HepG2 (cell line): ENCODE measurements around the gene P4HB. TPM values are rescaled to one million over a fixed set of nuclear protein-coding genes. Genes with fewer than 3 reads are reported as not detected.

Source experiments
- ATF3 ChIP-seq: sonication (generic); formaldehyde crosslinking; IDR thresholded peaks from 2 replicates; pipeline ENCODE4 v1.4.0; 2020; ENCODE audit warnings: missing genetic modification reagents
- CAMTA2 ChIP-seq: sonication (generic); formaldehyde crosslinking; IDR thresholded peaks from 2 replicates; pipeline ENCODE4 v1.4.0; 2020; ENCODE audit warnings: mild to moderate bottlenecking, missing genetic modification reagents, borderline replicate concordance
- E2F5 ChIP-seq: sonication (generic); formaldehyde crosslinking; conservative IDR thresholded peaks from 2 replicates; pipeline ENCODE4 v1.4.0; 2020; ENCODE audit warnings: missing genetic modification reagents
- LBX2 ChIP-seq: sonication (generic); formaldehyde crosslinking; IDR thresholded peaks from 2 replicates; pipeline ENCODE4 v1.5.0; 2020; ENCODE audit warnings: missing genetic modification reagents, mild to moderate bottlenecking, borderline replicate concordance
- MAX ChIP-seq: IDR thresholded peaks from 2 replicates; pipeline ENCODE4 v1.6.1; 2012; ENCODE audit warnings: inconsistent platforms
- MAZ ChIP-seq, 2 experiments: sonication (generic) in 1 of 2; formaldehyde crosslinking in 1 of 2; IDR thresholded peaks; 2 replicates each; pipeline versions ENCODE4 v1.5.0 to v1.6.1; 2012 to 2020; ENCODE audit warnings: low read depth in 2 of 2, mild to moderate bottlenecking in 2 of 2, borderline replicate concordance in 1 of 2, improper control_type of control experiment in 1 of 2, low read length in 1 of 2, missing genetic modification reagents in 1 of 2, moderate library complexity in 1 of 2
- MLX ChIP-seq: IDR thresholded peaks from 2 replicates; pipeline ENCODE4 v1.6.1; 2016
- MXD3 ChIP-seq: IDR thresholded peaks from 2 replicates; pipeline ENCODE4 v1.6.1; 2016; ENCODE audit warnings: mild to moderate bottlenecking, missing biosample characterization, missing genetic modification reagents
- MXI1 ChIP-seq: IDR thresholded peaks from 3 replicates; pipeline ENCODE4 v1.6.1; 2012; ENCODE audit warnings: low read depth, low read length, inconsistent platforms, borderline replicate concordance
- PHF5A ChIP-seq: IDR thresholded peaks from one replicate; pipeline ENCODE4 v1.6.1; 2018; ENCODE audit warnings: low read depth, missing genetic modification reagents; ENCODE audit not compliant: unreplicated experiment
- PRMT3 ChIP-seq: sonication (generic); formaldehyde crosslinking; IDR thresholded peaks from 2 replicates; pipeline ENCODE4 v1.8.1; 2022; ENCODE audit warnings: low read depth, mild to moderate bottlenecking, moderate library complexity, missing genetic modification reagents, borderline replicate concordance
- SIX4 ChIP-seq: sonication (generic); formaldehyde crosslinking; IDR thresholded peaks from 2 replicates; pipeline ENCODE4 v1.4.0; 2020; ENCODE audit warnings: missing genetic modification reagents
- SUZ12 ChIP-seq: fragments of 150-350 bp; IDR thresholded peaks from 2 replicates; pipeline ENCODE4 v1.6.1; 2014; ENCODE audit warnings: low read depth, low read length
- TEF ChIP-seq: sonication (generic); formaldehyde crosslinking; IDR thresholded peaks from 2 replicates; pipeline ENCODE4 v1.5.0; 2020; ENCODE audit warnings: missing genetic modification reagents
- TOPORS ChIP-seq: sonication (generic); formaldehyde crosslinking; IDR thresholded peaks from 2 replicates; pipeline ENCODE4 v1.8.0; 2023; ENCODE audit warnings: mild to moderate bottlenecking, missing genetic modification reagents
- ZC3H4 ChIP-seq: sonication (generic); formaldehyde crosslinking; IDR thresholded peaks from 2 replicates; pipeline ENCODE4 v1.4.0; 2020; ENCODE audit warnings: missing genetic modification reagents, borderline replicate concordance
- ZFP91 ChIP-seq: sonication (generic); formaldehyde crosslinking; IDR thresholded peaks from 2 replicates; pipeline ENCODE4 v1.9.0; 2022; ENCODE audit warnings: missing genetic modification reagents, mild to moderate bottlenecking, borderline replicate concordance
- ZFX ChIP-seq: sonication (generic); formaldehyde crosslinking; IDR thresholded peaks from 2 replicates; pipeline ENCODE4 v1.4.0; 2020; ENCODE audit warnings: mild to moderate bottlenecking, low read depth, missing genetic modification reagents, moderate library complexity
- ZNF670 ChIP-seq: sonication (generic); formaldehyde crosslinking; IDR thresholded peaks from 2 replicates; pipeline ENCODE4 v1.8.0; 2022; ENCODE audit warnings: mild to moderate bottlenecking, missing genetic modification reagents, borderline replicate concordance
- ZSCAN22 ChIP-seq: sonication (generic); formaldehyde crosslinking; IDR thresholded peaks from 2 replicates; pipeline ENCODE4 v1.4.0; 2020; ENCODE audit warnings: mild to moderate bottlenecking, missing genetic modification reagents
- polyA plus RNA-seq, 8 experiments: library from polyadenylated mRNA; depleted of rRNA in 3 of 8; stranded (reverse) in 7 of 8; unstranded in 1 of 8; fragments of >200 nt; fragmentation: Illumina TruSeq in 4 of 8; extraction: Trizol in 4 of 8; gene quantifications; 2 replicates each; pipeline versions ENCODE4 v1.2.1 to v1.2.3, GENCODE V29; 2011 to 2016; ENCODE audit warnings: low read depth in 4 of 8, missing spikeins in 1 of 8, mixed read lengths in 1 of 8; ENCODE audit not compliant: insufficient read depth in 1 of 8
- total RNA-seq, 5 experiments: library from RNA; depleted of rRNA; stranded (reverse); fragments of >200 nt; fragmentation: Illumina TruSeq; extraction: Trizol; gene quantifications; 2 replicates each; pipeline ENCODE4 v1.2.3, GENCODE V29; 2016; ENCODE audit warnings: low read depth in 1 of 5

P4HB gene
- total and polyA plus RNA-seq, 2 of the 13 experiments (the other 11 are each of a cell fraction or from before 2014, with no cell fraction given) = 185 to 782 TPM

GRCh38 chr17:81903415-81903831 lies 43.1 kb upstream of the P4HB start (continued):
- TF ChIP-seq ZSCAN22 (CRISPR knock-in tag) (no peak), MLX (no peak), SUZ12 (no peak), LBX2 (CRISPR knock-in tag) (no peak), MXD3 (no peak), ZC3H4 (CRISPR knock-in tag) (no peak), MAZ (IDR thresholded peaks at IDR 0.05; ENCODE audit: borderline replicate concordance, low read depth, low read length) (no peak), MAZ (CRISPR knock-in tag; IDR thresholded peaks at IDR 0.05; ENCODE audit: low read depth) (no peak), E2F5 (no peak), MXI1 (no peak), ZFX (peak; percentile 16), ZNF670 (no peak), PRMT3 (CRISPR knock-in tag) (no peak), SIX4 (CRISPR knock-in tag) (no peak), TEF (CRISPR knock-in tag) (no peak), MAX (0 out of 2 replicates have a peak, but pooled peaks have one; percentile 14), PHF5A (CRISPR knock-in tag) (no peak), ZFP91 (CRISPR knock-in tag) (no peak), ATF3 (CRISPR knock-in tag) (no peak), CAMTA2 (CRISPR knock-in tag) (no peak), TOPORS (0 out of 2 replicates have a peak, but pooled peaks have one; percentile 30)
